ENCODE results near the gene TGFBR3. TPM values are rescaled to one million over a fixed set of nuclear protein-coding genes. Genes with fewer than 3 reads are reported as not detected.
A peak's percentile ranks its signal among the peaks of the same experiment; 100 is the strongest.

Gene TGFBR3
- total and polyA plus RNA-seq, 7 donors = 5.1 to 24.5 (median 8.9) TPM

GRCh38 chr1:91683598-91683951 lies 202.4 kb downstream of the TGFBR3 start:
- no peaks in the 10 kb centered on the region for H3K27me3 ChIP-seq (ENCODE audit: insufficient read depth in 3 of 3, low read length in 2 of 3)
- no peaks in the 10 kb centered on the region for H3K9me3 ChIP-seq
- intact Hi-C loops (cut with DNase I) = no loop called here
- peaks cover 24% of the 10 kb centered on the region for H3K4me1 ChIP-seq
- no peak overlapping the region for H3K27ac ChIP-seq
- no peak overlapping the region for H3K4me3 ChIP-seq
- WGBS, 3 donors = 72 to 79% (median 75%) methylated on average over 10 of the region's 10 CpGs
- no peak for TF ChIP-seq CTCF (IDR thresholded peaks at IDR 0.05)
- DNase-seq = peak in 1 of 2 donors; percentile 59
- peaks cover 0 to 8% of the 10 kb centered on the region in 2 donors for H3K36me3 ChIP-seq (ENCODE audit: insufficient read depth in 1 of 2, low read depth in 1 of 2)
- ATAC-seq = peak in 1 of 4 donors; percentile 25

- Histone ChIP-seq H3K4me3 (no peak overlapping the region), H3K36me3 (ENCODE audit: insufficient read depth in 1 of 2, low read depth in 1 of 2) (peaks cover 0 to 8% of the 10 kb centered on the region in 2 donors), H3K27ac (no peak overlapping the region), H3K4me1 (peaks cover 24% of the 10 kb centered on the region), H3K27me3 (ENCODE audit: insufficient read depth in 3 of 3, low read length in 2 of 3) (no peaks in the 10 kb centered on the region), H3K9me3 (no peaks in the 10 kb centered on the region)
- intact Hi-C loops (cut with DNase I) = no loop called here
- no peak for ATAC-seq
- DNase-seq = no peak
- 63 to 89% (median 81%) methylated on average over 3 of the region's 3 CpGs for WGBS, 3 donors
- no peak for TF ChIP-seq CTCF (IDR thresholded peaks at IDR 0.05)
Measured at GRCh38 chr1:91682882-91683597, 202.9 kb downstream of the TGFBR3 start.

GRCh38 chr1:91680556-91681155 lies 205.3 kb downstream of the TGFBR3 start:
- WGBS, 3 donors = 90 to 94% (median 92%) methylated on average over 4 of the region's 4 CpGs

GRCh38 chr1:91679446-91679845 lies 206.5 kb downstream of the TGFBR3 start:
- H3K4me3 ChIP-seq = no peak overlapping the region
- TF ChIP-seq CTCF (IDR thresholded peaks at IDR 0.05) = no peak
- ATAC-seq (no peak), DNase-seq (no peak)
- WGBS, 3 donors = 82 to 85% (median 83%) methylated on average over 4 of the region's 4 CpGs
- no peaks in the 10 kb centered on the region for H3K27me3 ChIP-seq (ENCODE audit: insufficient read depth in 3 of 3, low read length in 2 of 3)
- no peaks in the 10 kb centered on the region for H3K9me3 ChIP-seq
- peaks cover 0 to 8% of the 10 kb centered on the region in 2 donors for H3K36me3 ChIP-seq (ENCODE audit: insufficient read depth in 1 of 2, low read depth in 1 of 2)
- H3K27ac ChIP-seq = no peak overlapping the region
- intact Hi-C loops (cut with DNase I) = no loop called here
- no peaks in the 10 kb centered on the region for H3K4me1 ChIP-seq

More at GRCh38 chr1:91680556-91681155, 205.3 kb downstream of the TGFBR3 start:
- Histone ChIP-seq H3K36me3 (ENCODE audit: insufficient read depth in 1 of 2, low read depth in 1 of 2) (peaks cover 0 to 8% of the 10 kb centered on the region in 2 donors), H3K27me3 (ENCODE audit: insufficient read depth in 3 of 3, low read length in 2 of 3) (no peaks in the 10 kb centered on the region), H3K27ac (no peak overlapping the region), H3K9me3 (no peaks in the 10 kb centered on the region), H3K4me3 (no peak overlapping the region), H3K4me1 (peaks cover 4% of the 10 kb centered on the region)
- intact Hi-C loops (cut with DNase I) = no loop called here
- DNase-seq (no peak), ATAC-seq (no peak)
- no peak for TF ChIP-seq CTCF (IDR thresholded peaks at IDR 0.05)

Data from psoas muscle (tissue), 8 donors.